K562 (cell line): Measurements from ENCODE around the gene B4GALNT4. TPM values are rescaled to one million over a fixed set of nuclear protein-coding genes. Genes with fewer than 3 reads are reported as not detected.

Source experiments
- HCFC1 ChIP-seq: IDR thresholded peaks from 2 replicates; pipeline ENCODE4 v1.6.1; 2012; ENCODE audit warnings: low read depth, low read length, improper control_type of control experiment
- HDAC8 ChIP-seq: fragments of 450-650 bp; IDR thresholded peaks from 2 replicates; pipeline ENCODE4 v1.6.1; 2016; ENCODE audit warnings: mild to moderate bottlenecking, missing genetic modification characterization, moderate library complexity, missing compliant biosample characterization
- POLR3A ChIP-seq: IDR thresholded peaks from 2 replicates; pipeline ENCODE4 v1.6.1; 2011; ENCODE audit warnings: borderline replicate concordance, mild to moderate bottlenecking, moderate library complexity; ENCODE audit not compliant: insufficient read length, insufficient read depth; ENCODE audit errors: extremely low read depth
- RAD21 ChIP-seq, 2 experiments: fragments of 250-450 bp in 1 of 2; fragments of 450-650 bp in 1 of 2; sonication (Bioruptor Pico) in 1 of 2; formaldehyde crosslinking in 1 of 2; IDR thresholded peaks in 1 of 2; conservative IDR thresholded peaks in 1 of 2; 2 replicates each; pipeline versions ENCODE4 v1.4.0 to v1.8.0; 2020 to 2022; ENCODE audit warnings: mild to moderate bottlenecking in 2 of 2, moderate library complexity in 1 of 2
- RBFOX2 ChIP-seq: fragments of 200-400 bp; formaldehyde crosslinking; IDR thresholded peaks from 2 replicates; pipeline ENCODE4 v1.6.1; 2017; ENCODE audit warnings: low read depth, mild to moderate bottlenecking, low read length, moderate library complexity
- TCF7 ChIP-seq: sonication (generic); IDR thresholded peaks from 2 replicates; pipeline ENCODE4 v1.6.1; 2016; ENCODE audit warnings: antibody characterized with exemption, borderline replicate concordance
- TEAD4 ChIP-seq, 2 experiments: sonication (generic) in 1 of 2; formaldehyde crosslinking in 1 of 2; IDR thresholded peaks; 2 replicates each; pipeline versions ENCODE4 v1.6.1 to v1.8.0; 2012 to 2022; ENCODE audit warnings: borderline replicate concordance in 1 of 2, inconsistent platforms in 1 of 2, low read length in 1 of 2, mild to moderate bottlenecking in 1 of 2, missing genetic modification reagents in 1 of 2
- XRCC5 ChIP-seq: fragments of 200-400 bp; formaldehyde crosslinking; IDR thresholded peaks from 2 replicates; pipeline ENCODE4 v1.6.1; 2017; ENCODE audit warnings: low read depth, mild to moderate bottlenecking, low read length
- ZNF699 ChIP-seq: fragments of 250-450 bp; sonication (Bioruptor Pico); IDR thresholded peaks from 2 replicates; pipeline ENCODE4 v1.8.0; 2021; ENCODE audit warnings: mild to moderate bottlenecking, moderate library complexity; ENCODE audit not compliant: insufficient replicate concordance
- polyA plus RNA-seq, 8 experiments: library from polyadenylated mRNA; depleted of rRNA in 4 of 8; stranded (reverse) in 5 of 8; unstranded in 3 of 8; fragments of >200 nt; fragmentation: Nextera tagmentation in 2 of 8; fragmentation: Illumina TruSeq in 1 of 8; extraction: Ambion mirVana in 2 of 8; extraction: Trizol in 1 of 8; gene quantifications; 2 replicates each; pipeline versions ENCODE4 v1.2.1 to v1.2.3, GENCODE V29; 2011 to 2014; ENCODE audit warnings: inconsistent platforms in 1 of 8, missing spikeins in 1 of 8
- total RNA-seq, 7 experiments: library from RNA; depleted of rRNA in 6 of 7; stranded (reverse); fragments of >200 nt in 6 of 7; fragmentation: Illumina TruSeq in 2 of 7; extraction: Trizol in 2 of 7; gene quantifications; 2 replicates each; pipeline versions ENCODE4 v1.2.1 to v1.2.3, GENCODE V29; 2011 to 2021; ENCODE audit warnings: low replicate concordance in 1 of 7
- TF ChIP-seq, protein P1 (sequence below), 2 experiments: IDR thresholded peaks; 2 replicates each; pipeline ENCODE4 v1.6.1; 2012; ENCODE audit warnings: improper control_type of control experiment in 2 of 2, low read depth in 2 of 2, low read length in 2 of 2, borderline replicate concordance in 1 of 2
- TF ChIP-seq, protein P2 (sequence below): fragments of 450-650 bp; formaldehyde crosslinking; IDR thresholded peaks from 2 replicates; pipeline ENCODE4 v1.4.0; 2020; ENCODE audit warnings: mild to moderate bottlenecking, mixed read lengths
- TF ChIP-seq, protein P3 (sequence below): sonication (generic); formaldehyde crosslinking; IDR thresholded peaks from 2 replicates; pipeline ENCODE4 v1.8.1; 2022; ENCODE audit warnings: missing genetic modification reagents
- TF ChIP-seq, protein P4 (sequence below): sonication (generic); formaldehyde crosslinking; IDR thresholded peaks from 2 replicates; pipeline ENCODE4 v1.8.1; 2023; ENCODE audit warnings: mild to moderate bottlenecking, missing genetic modification reagents, moderate library complexity
- TF ChIP-seq, protein P5 (sequence below): fragments of 450-650 bp; IDR thresholded peaks from 2 replicates; pipeline ENCODE4 v1.6.1; 2016; ENCODE audit warnings: borderline replicate concordance

B4GALNT4 gene
- total and polyA plus RNA-seq, 9 of the 15 experiments (the other 6 are each of a cell fraction or from before 2014, with no cell fraction given): 0.20 to 37.1 (median 10.8) TPM; not detected in 1

DNA sequence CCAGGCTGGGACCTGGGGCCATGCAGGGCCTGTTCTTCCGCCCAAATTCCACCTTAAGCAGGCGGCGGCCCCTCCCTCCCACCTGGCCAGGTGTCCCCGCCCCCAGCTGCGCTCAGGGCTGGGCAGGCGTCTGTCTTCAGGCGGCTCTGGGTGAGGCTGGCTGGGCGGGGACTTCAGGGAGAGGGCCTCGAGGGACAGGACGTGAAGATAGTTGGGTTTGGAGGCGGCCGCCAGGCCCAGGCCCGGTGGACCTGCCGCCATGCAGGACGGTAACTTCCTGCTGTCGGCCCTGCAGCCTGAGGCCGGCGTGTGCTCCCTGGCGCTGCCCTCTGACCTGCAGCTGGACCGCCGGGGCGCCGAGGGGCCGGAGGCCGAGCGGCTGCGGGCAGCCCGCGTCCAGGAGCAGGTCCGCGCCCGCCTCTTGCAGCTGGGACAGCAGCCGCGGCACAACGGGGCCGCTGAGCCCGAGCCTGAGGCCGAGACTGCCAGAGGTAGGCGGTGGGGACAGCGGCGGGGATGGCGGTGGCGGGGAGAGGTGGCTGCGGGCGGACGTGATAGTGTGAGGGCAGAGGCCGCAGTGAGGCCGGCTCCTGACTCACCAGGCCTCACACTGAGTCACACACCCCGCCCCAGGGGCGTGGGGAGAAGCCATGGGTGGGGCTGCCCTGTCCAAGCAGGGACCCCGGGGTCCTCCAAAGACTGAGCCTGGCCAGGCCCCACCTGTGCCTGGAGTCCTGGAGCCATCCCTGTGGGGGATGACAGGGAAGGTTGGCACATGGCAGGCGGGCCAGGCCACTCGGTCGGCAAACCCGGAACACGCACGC lies 24.9 kb downstream of the B4GALNT4 start, which contains the start of gene PKP3 (continued):
- TF ChIP-seq POLR3A (no peak), RBFOX2 (peak; percentile 87), HCFC1 (peak; percentile 57; the same call in 1 of the 2 replicates), TCF7 (no peak), RAD21 (CRISPR knock-in tag; conservative IDR thresholded peaks at IDR 0.05 in 1 of 2, IDR thresholded peaks at IDR 0.05 in 1 of 2) (no peak), TEAD4 (IDR thresholded peaks at IDR 0.05; ENCODE audit: low read length) (no peak), TEAD4 (CRISPR knock-in tag; IDR thresholded peaks at IDR 0.05; ENCODE audit: borderline replicate concordance) (no peak), XRCC5 (no peak), ZNF699 (no peak), HDAC8 (tag) (no peak)
- TF ChIP-seq, protein P1, sequence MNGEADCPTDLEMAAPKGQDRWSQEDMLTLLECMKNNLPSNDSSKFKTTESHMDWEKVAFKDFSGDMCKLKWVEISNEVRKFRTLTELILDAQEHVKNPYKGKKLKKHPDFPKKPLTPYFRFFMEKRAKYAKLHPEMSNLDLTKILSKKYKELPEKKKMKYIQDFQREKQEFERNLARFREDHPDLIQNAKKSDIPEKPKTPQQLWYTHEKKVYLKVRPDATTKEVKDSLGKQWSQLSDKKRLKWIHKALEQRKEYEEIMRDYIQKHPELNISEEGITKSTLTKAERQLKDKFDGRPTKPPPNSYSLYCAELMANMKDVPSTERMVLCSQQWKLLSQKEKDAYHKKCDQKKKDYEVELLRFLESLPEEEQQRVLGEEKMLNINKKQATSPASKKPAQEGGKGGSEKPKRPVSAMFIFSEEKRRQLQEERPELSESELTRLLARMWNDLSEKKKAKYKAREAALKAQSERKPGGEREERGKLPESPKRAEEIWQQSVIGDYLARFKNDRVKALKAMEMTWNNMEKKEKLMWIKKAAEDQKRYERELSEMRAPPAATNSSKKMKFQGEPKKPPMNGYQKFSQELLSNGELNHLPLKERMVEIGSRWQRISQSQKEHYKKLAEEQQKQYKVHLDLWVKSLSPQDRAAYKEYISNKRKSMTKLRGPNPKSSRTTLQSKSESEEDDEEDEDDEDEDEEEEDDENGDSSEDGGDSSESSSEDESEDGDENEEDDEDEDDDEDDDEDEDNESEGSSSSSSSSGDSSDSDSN (IDR thresholded peaks at IDR 0.05; ENCODE audit: borderline replicate concordance in 1 of 2, low read depth in 2 of 2, low read length in 2 of 2): peak in 1 of 2 experiments; percentile 68; a peak in 2 of 4 replicates
- TF ChIP-seq, protein P2, sequence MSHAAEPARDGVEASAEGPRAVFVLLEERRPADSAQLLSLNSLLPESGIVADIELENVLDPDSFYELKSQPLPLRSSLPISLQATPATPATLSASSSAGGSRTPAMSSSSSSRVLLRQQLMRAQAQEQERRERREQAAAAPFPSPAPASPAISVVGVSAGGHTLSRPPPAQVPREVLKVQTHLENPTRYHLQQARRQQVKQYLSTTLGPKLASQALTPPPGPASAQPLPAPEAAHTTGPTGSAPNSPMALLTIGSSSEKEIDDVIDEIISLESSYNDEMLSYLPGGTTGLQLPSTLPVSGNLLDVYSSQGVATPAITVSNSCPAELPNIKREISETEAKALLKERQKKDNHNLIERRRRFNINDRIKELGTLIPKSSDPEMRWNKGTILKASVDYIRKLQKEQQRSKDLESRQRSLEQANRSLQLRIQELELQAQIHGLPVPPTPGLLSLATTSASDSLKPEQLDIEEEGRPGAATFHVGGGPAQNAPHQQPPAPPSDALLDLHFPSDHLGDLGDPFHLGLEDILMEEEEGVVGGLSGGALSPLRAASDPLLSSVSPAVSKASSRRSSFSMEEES (CRISPR knock-in tag): no peak
- TF ChIP-seq, protein P3, sequence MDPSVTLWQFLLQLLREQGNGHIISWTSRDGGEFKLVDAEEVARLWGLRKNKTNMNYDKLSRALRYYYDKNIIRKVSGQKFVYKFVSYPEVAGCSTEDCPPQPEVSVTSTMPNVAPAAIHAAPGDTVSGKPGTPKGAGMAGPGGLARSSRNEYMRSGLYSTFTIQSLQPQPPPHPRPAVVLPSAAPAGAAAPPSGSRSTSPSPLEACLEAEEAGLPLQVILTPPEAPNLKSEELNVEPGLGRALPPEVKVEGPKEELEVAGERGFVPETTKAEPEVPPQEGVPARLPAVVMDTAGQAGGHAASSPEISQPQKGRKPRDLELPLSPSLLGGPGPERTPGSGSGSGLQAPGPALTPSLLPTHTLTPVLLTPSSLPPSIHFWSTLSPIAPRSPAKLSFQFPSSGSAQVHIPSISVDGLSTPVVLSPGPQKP (CRISPR knock-in tag): no peak
- TF ChIP-seq, protein P4, sequence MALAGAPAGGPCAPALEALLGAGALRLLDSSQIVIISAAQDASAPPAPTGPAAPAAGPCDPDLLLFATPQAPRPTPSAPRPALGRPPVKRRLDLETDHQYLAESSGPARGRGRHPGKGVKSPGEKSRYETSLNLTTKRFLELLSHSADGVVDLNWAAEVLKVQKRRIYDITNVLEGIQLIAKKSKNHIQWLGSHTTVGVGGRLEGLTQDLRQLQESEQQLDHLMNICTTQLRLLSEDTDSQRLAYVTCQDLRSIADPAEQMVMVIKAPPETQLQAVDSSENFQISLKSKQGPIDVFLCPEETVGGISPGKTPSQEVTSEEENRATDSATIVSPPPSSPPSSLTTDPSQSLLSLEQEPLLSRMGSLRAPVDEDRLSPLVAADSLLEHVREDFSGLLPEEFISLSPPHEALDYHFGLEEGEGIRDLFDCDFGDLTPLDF (CRISPR knock-in tag): no peak
- TF ChIP-seq, protein P5, sequence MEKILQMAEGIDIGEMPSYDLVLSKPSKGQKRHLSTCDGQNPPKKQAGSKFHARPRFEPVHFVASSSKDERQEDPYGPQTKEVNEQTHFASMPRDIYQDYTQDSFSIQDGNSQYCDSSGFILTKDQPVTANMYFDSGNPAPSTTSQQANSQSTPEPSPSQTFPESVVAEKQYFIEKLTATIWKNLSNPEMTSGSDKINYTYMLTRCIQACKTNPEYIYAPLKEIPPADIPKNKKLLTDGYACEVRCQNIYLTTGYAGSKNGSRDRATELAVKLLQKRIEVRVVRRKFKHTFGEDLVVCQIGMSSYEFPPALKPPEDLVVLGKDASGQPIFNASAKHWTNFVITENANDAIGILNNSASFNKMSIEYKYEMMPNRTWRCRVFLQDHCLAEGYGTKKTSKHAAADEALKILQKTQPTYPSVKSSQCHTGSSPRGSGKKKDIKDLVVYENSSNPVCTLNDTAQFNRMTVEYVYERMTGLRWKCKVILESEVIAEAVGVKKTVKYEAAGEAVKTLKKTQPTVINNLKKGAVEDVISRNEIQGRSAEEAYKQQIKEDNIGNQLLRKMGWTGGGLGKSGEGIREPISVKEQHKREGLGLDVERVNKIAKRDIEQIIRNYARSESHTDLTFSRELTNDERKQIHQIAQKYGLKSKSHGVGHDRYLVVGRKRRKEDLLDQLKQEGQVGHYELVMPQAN: no peak
